GM23338 (cell line): ENCODE results near the gene SSTR5. TPM values are rescaled to one million over a fixed set of nuclear protein-coding genes. Genes with fewer than 3 reads are reported as not detected.

Source experiments
- ATAC-seq: fragments of 200-7000 bp; cut with Tn5 transposase; 3 replicates; pipeline ENCODE4 v1.9.1; 2020
- DNase-seq: peaks from one replicate; pipeline ENCODE4 v3.0.0-alpha.2; 2015; ENCODE audit warnings: low spot score
- H2AFZ ChIP-seq: fragments of 200-600 bp; sonication (generic); 2 replicates; pipeline ENCODE4 v1.8.0; 2016; ENCODE audit warnings: antibody characterized with exemption, mild to moderate bottlenecking, moderate library complexity
- H3F3A ChIP-seq: fragments of 200-600 bp; sonication (generic); replicated peaks from 2 replicates; pipeline ENCODE4 v1.8.0; 2017; ENCODE audit warnings: antibody characterized with exemption, mixed run types, low read depth
- H3K27ac ChIP-seq: fragments of 200-600 bp; sonication (generic); 2 replicates; pipeline ENCODE4 v1.6.1; 2016; ENCODE audit warnings: low read depth
- H3K27me3 ChIP-seq: fragments of 200-600 bp; sonication (generic); 2 replicates; pipeline ENCODE4 v1.8.0; 2016; ENCODE audit warnings: mild to moderate bottlenecking, mixed run types, moderate library complexity; ENCODE audit not compliant: insufficient read depth
- H3K36me3 ChIP-seq: fragments of 200-600 bp; sonication (generic); 2 replicates; pipeline ENCODE4 v1.8.0; 2016; ENCODE audit warnings: mild to moderate bottlenecking; ENCODE audit not compliant: insufficient read depth
- H3K4me1 ChIP-seq: fragments of 200-600 bp; sonication (generic); 2 replicates; pipeline ENCODE4 v1.8.0; 2016; ENCODE audit warnings: mild to moderate bottlenecking, moderate library complexity; ENCODE audit not compliant: insufficient read depth
- H3K4me2 ChIP-seq: fragments of 200-600 bp; sonication (generic); 2 replicates; pipeline ENCODE4 v1.7.1; 2017; ENCODE audit warnings: mixed run types
- H3K4me3 ChIP-seq: fragments of 200-600 bp; sonication (generic); 2 replicates; pipeline ENCODE4 v1.6.1; 2016; ENCODE audit warnings: mixed run types
- H3K79me2 ChIP-seq: fragments of 200-600 bp; sonication (generic); replicated peaks from 2 replicates; pipeline ENCODE4 v1.8.0; 2017; ENCODE audit warnings: mild to moderate bottlenecking; ENCODE audit not compliant: insufficient read depth
- H3K9me2 ChIP-seq: fragments of 200-600 bp; sonication (generic); 2 replicates; pipeline ENCODE4 v1.8.0; 2017; ENCODE audit not compliant: insufficient read depth
- H4K20me1 ChIP-seq: fragments of 200-600 bp; sonication (generic); replicated peaks from 2 replicates; pipeline ENCODE4 v1.8.0; 2017; ENCODE audit warnings: mild to moderate bottlenecking; ENCODE audit not compliant: insufficient read depth
- H3K27ac Mint-ChIP-seq: 2 replicates; pipeline ENCODE4 v1.8.0; 2020; ENCODE audit warnings: inconsistent platforms, mild to moderate bottlenecking, moderate library complexity, mixed read lengths
- H3K27me3 Mint-ChIP-seq: 3 replicates; pipeline ENCODE4 v1.8.0; 2022; ENCODE audit warnings: low read depth, mild to moderate bottlenecking, moderate library complexity, mixed read lengths, inconsistent platforms; ENCODE audit not compliant: insufficient read depth, poor library complexity
- H3K36me3 Mint-ChIP-seq: 3 replicates; pipeline ENCODE4 v1.8.0; 2021; ENCODE audit warnings: low read depth, mild to moderate bottlenecking, inconsistent platforms, moderate library complexity, mixed read lengths
- H3K4me1 Mint-ChIP-seq: 3 replicates; pipeline ENCODE4 v1.8.0; 2020; ENCODE audit warnings: mild to moderate bottlenecking, inconsistent platforms, mixed read lengths
- H3K4me3 Mint-ChIP-seq: 3 replicates; pipeline ENCODE4 v1.8.0; 2021; ENCODE audit warnings: moderate library complexity, mild to moderate bottlenecking, inconsistent platforms, mixed read lengths
- H3K9me3 Mint-ChIP-seq: 3 replicates; pipeline ENCODE4 v1.8.0; 2020; ENCODE audit warnings: moderate library complexity, mild to moderate bottlenecking, inconsistent platforms, mixed read lengths
- CREB1 ChIP-seq: fragments of 250-450 bp; sonication (Bioruptor Pico); IDR thresholded peaks from 2 replicates; pipeline ENCODE4 v1.5.0; 2020; ENCODE audit warnings: low read depth, mild to moderate bottlenecking, moderate library complexity
- EZH2 ChIP-seq: fragments of 200-600 bp; sonication (generic); IDR thresholded peaks from one replicate; pipeline ENCODE4 v1.8.0; 2017; ENCODE audit warnings: antibody characterized with exemption, mild to moderate bottlenecking, low read depth; ENCODE audit not compliant: unreplicated experiment
- EZH2phosphoT487 ChIP-seq: fragments of 200-600 bp; sonication (generic); IDR thresholded peaks from one replicate; pipeline ENCODE4 v1.8.1; 2018; ENCODE audit warnings: antibody characterized with exemption; ENCODE audit not compliant: unreplicated experiment
- JUNB ChIP-seq: IDR thresholded peaks from one replicate; pipeline ENCODE4 v1.6.1; 2016; ENCODE audit warnings: antibody characterized with exemption; ENCODE audit not compliant: unreplicated experiment
- NANOG ChIP-seq: IDR thresholded peaks from 2 replicates; pipeline ENCODE4 v1.6.1; 2016; ENCODE audit warnings: antibody characterized with exemption, borderline replicate concordance
- POLR2AphosphoS5 ChIP-seq: IDR thresholded peaks from 2 replicates; pipeline ENCODE4 v1.6.1; 2016; ENCODE audit warnings: antibody characterized with exemption, low read depth
- STAT1 ChIP-seq: IDR thresholded peaks from one replicate; pipeline ENCODE4 v1.6.1; 2016; ENCODE audit warnings: antibody characterized with exemption; ENCODE audit not compliant: unreplicated experiment
- ZNF114 ChIP-seq: fragments of 250-450 bp; sonication (Bioruptor Pico); IDR thresholded peaks from 2 replicates; pipeline ENCODE4 v1.5.0; 2020; ENCODE audit warnings: mild to moderate bottlenecking, moderate library complexity
- ZNF331 ChIP-seq: fragments of 250-450 bp; sonication (Bioruptor Pico); IDR thresholded peaks from 2 replicates; pipeline ENCODE4 v1.5.0; 2020; ENCODE audit warnings: low read depth, mild to moderate bottlenecking, moderate library complexity
- polyA plus RNA-seq: library from polyadenylated mRNA; unstranded; fragments of >200 nt; fragmentation: Nextera tagmentation; extraction: Ambion mirVana; gene quantifications from 2 replicates; pipeline ENCODE4 v1.2.1, GENCODE V29; 2016
- total RNA-seq: library from RNA; depleted of rRNA; stranded (reverse); fragments of >200 nt; shearing (Covaris generic); gene quantifications from 2 replicates; pipeline ENCODE4 v1.2.3, GENCODE V29; 2014
- TF ChIP-seq, protein P1 (sequence below), 2 experiments: fragments of 200-600 bp in 1 of 2; sonication (generic) in 1 of 2; conservative IDR thresholded peaks; 2 replicates each; pipeline versions ENCODE4 v1.5.1 to v1.6.1; 2016 to 2017; ENCODE audit warnings: antibody characterized with exemption in 2 of 2, low read depth in 2 of 2, mild to moderate bottlenecking in 2 of 2, moderate library complexity in 1 of 2
- TF ChIP-seq, protein P2 (sequence below): IDR thresholded peaks from 2 replicates; pipeline ENCODE4 v1.6.1; 2016; ENCODE audit warnings: antibody characterized with exemption
- TF ChIP-seq, protein P3 (sequence below): IDR thresholded peaks from one replicate; pipeline ENCODE4 v1.6.1; 2018; ENCODE audit warnings: antibody characterized with exemption; ENCODE audit not compliant: unreplicated experiment
- TF ChIP-seq, protein P4 (sequence below): fragments of 250-450 bp; sonication (Bioruptor Pico); IDR thresholded peaks from 2 replicates; pipeline ENCODE4 v1.5.0; 2020; ENCODE audit warnings: mild to moderate bottlenecking, moderate library complexity

The SSTR5 gene
- total and polyA plus RNA-seq, 2 experiments from 2014 or later, result 0.60 to 1.0 TPM

DNA sequence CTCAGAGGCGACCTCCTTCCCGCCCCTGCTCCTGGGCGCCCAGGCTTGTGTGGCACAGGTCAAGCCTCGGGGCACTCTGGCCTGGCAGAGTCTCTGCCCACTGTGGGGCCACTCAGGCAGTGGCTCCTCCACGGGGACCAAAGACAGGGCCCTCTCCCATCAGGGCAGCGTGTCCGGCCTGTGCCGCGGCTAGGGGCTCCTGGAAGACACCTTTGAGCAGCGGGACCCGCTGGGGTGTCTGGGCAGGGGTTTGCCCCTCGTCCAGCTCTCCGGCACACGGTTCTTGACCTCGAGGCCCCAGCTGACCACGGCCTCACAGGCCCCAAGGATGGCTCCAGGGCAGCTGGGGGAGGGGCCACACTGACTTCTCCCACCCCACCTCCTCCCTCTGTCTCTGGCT lies 24.7 kb upstream of the SSTR5 start:
- Histone ChIP-seq H3K27ac (no peak overlapping the region), H4K20me1 (no peaks in the 10 kb centered on the region), H2AFZ (peak overlapping the region; percentile 72; the same call in 1 of the 2 replicates), H3K4me2 (peak overlapping the region; percentile 43; the same call in 1 of the 2 replicates), H3F3A (no peaks in the 10 kb centered on the region), H3K9me2 (no peaks in the 10 kb centered on the region), H3K27me3 (no peaks in the 10 kb centered on the region), H3K4me1 (no peaks in the 10 kb centered on the region; the same call in 1 of the 2 replicates), H3K4me3 (0 out of 2 replicates have a peak overlapping the region, but pooled peaks have one; percentile 23), H3K36me3 (no peaks in the 10 kb centered on the region), H3K79me2 (no peaks in the 10 kb centered on the region)
- ATAC-seq (no peak), DNase-seq (no peak)
- Mint-ChIP-seq H3K36me3 (no peaks in the 10 kb centered on the region), H3K27ac (no peak overlapping the region), H3K27me3 (peaks cover 3% of the 10 kb centered on the region), H3K9me3 (no peaks in the 10 kb centered on the region), H3K4me3 (no peak overlapping the region), H3K4me1 (no peaks in the 10 kb centered on the region)
- TF ChIP-seq STAT1 (no peak), ZNF114 (CRISPR knock-in tag) (no peak), EZH2 (no peak), ZNF331 (CRISPR knock-in tag) (no peak), POLR2AphosphoS5 (no peak), EZH2phosphoT487 (no peak), JUNB (no peak), NANOG (no peak), CREB1 (CRISPR knock-in tag) (no peak)
- TF ChIP-seq, protein P1, sequence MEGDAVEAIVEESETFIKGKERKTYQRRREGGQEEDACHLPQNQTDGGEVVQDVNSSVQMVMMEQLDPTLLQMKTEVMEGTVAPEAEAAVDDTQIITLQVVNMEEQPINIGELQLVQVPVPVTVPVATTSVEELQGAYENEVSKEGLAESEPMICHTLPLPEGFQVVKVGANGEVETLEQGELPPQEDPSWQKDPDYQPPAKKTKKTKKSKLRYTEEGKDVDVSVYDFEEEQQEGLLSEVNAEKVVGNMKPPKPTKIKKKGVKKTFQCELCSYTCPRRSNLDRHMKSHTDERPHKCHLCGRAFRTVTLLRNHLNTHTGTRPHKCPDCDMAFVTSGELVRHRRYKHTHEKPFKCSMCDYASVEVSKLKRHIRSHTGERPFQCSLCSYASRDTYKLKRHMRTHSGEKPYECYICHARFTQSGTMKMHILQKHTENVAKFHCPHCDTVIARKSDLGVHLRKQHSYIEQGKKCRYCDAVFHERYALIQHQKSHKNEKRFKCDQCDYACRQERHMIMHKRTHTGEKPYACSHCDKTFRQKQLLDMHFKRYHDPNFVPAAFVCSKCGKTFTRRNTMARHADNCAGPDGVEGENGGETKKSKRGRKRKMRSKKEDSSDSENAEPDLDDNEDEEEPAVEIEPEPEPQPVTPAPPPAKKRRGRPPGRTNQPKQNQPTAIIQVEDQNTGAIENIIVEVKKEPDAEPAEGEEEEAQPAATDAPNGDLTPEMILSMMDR (conservative IDR thresholded peaks at IDR 0.05; ENCODE audit: low read depth in 2 of 2), result no peak
- TF ChIP-seq, protein P2, sequence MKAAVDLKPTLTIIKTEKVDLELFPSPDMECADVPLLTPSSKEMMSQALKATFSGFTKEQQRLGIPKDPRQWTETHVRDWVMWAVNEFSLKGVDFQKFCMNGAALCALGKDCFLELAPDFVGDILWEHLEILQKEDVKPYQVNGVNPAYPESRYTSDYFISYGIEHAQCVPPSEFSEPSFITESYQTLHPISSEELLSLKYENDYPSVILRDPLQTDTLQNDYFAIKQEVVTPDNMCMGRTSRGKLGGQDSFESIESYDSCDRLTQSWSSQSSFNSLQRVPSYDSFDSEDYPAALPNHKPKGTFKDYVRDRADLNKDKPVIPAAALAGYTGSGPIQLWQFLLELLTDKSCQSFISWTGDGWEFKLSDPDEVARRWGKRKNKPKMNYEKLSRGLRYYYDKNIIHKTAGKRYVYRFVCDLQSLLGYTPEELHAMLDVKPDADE, result no peak
- TF ChIP-seq, protein P3, sequence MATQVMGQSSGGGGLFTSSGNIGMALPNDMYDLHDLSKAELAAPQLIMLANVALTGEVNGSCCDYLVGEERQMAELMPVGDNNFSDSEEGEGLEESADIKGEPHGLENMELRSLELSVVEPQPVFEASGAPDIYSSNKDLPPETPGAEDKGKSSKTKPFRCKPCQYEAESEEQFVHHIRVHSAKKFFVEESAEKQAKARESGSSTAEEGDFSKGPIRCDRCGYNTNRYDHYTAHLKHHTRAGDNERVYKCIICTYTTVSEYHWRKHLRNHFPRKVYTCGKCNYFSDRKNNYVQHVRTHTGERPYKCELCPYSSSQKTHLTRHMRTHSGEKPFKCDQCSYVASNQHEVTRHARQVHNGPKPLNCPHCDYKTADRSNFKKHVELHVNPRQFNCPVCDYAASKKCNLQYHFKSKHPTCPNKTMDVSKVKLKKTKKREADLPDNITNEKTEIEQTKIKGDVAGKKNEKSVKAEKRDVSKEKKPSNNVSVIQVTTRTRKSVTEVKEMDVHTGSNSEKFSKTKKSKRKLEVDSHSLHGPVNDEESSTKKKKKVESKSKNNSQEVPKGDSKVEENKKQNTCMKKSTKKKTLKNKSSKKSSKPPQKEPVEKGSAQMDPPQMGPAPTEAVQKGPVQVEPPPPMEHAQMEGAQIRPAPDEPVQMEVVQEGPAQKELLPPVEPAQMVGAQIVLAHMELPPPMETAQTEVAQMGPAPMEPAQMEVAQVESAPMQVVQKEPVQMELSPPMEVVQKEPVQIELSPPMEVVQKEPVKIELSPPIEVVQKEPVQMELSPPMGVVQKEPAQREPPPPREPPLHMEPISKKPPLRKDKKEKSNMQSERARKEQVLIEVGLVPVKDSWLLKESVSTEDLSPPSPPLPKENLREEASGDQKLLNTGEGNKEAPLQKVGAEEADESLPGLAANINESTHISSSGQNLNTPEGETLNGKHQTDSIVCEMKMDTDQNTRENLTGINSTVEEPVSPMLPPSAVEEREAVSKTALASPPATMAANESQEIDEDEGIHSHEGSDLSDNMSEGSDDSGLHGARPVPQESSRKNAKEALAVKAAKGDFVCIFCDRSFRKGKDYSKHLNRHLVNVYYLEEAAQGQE, result no peak
- TF ChIP-seq, protein P4, sequence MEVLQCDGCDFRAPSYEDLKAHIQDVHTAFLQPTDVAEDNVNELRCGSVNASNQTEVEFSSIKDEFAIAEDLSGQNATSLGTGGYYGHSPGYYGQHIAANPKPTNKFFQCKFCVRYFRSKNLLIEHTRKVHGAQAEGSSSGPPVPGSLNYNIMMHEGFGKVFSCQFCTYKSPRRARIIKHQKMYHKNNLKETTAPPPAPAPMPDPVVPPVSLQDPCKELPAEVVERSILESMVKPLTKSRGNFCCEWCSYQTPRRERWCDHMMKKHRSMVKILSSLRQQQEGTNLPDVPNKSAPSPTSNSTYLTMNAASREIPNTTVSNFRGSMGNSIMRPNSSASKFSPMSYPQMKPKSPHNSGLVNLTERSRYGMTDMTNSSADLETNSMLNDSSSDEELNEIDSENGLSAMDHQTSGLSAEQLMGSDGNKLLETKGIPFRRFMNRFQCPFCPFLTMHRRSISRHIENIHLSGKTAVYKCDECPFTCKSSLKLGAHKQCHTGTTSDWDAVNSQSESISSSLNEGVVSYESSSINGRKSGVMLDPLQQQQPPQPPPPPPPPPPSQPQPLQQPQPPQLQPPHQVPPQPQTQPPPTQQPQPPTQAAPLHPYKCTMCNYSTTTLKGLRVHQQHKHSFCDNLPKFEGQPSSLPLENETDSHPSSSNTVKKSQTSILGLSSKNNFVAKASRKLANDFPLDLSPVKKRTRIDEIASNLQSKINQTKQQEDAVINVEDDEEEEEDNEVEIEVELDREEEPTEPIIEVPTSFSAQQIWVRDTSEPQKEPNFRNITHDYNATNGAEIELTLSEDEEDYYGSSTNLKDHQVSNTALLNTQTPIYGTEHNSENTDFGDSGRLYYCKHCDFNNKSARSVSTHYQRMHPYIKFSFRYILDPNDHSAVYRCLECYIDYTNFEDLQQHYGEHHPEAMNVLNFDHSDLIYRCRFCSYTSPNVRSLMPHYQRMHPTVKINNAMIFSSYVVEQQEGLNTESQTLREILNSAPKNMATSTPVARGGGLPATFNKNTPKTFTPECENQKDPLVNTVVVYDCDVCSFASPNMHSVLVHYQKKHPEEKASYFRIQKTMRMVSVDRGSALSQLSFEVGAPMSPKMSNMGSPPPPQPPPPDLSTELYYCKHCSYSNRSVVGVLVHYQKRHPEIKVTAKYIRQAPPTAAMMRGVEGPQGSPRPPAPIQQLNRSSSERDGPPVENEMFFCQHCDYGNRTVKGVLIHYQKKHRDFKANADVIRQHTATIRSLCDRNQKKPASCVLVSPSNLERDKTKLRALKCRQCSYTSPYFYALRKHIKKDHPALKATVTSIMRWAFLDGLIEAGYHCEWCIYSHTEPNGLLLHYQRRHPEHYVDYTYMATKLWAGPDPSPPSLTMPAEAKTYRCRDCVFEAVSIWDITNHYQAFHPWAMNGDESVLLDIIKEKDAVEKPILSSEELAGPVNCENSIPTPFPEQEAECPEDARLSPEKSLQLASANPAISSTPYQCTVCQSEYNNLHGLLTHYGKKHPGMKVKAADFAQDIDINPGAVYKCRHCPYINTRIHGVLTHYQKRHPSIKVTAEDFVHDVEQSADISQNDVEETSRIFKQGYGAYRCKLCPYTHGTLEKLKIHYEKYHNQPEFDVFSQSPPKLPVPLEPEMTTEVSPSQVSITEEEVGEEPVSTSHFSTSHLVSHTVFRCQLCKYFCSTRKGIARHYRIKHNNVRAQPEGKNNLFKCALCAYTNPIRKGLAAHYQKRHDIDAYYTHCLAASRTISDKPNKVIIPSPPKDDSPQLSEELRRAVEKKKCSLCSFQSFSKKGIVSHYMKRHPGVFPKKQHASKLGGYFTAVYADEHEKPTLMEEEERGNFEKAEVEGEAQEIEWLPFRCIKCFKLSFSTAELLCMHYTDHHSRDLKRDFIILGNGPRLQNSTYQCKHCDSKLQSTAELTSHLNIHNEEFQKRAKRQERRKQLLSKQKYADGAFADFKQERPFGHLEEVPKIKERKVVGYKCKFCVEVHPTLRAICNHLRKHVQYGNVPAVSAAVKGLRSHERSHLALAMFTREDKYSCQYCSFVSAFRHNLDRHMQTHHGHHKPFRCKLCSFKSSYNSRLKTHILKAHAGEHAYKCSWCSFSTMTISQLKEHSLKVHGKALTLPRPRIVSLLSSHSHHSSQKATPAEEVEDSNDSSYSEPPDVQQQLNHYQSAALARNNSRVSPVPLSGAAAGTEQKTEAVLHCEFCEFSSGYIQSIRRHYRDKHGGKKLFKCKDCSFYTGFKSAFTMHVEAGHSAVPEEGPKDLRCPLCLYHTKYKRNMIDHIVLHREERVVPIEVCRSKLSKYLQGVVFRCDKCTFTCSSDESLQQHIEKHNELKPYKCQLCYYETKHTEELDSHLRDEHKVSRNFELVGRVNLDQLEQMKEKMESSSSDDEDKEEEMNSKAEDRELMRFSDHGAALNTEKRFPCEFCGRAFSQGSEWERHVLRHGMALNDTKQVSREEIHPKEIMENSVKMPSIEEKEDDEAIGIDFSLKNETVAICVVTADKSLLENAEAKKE (CRISPR knock-in tag), result no peak
